GM12878 (cell line): Measurements from ENCODE around the gene PDCD6IP. TPM values are rescaled to one million over a fixed set of nuclear protein-coding genes. Genes with fewer than 3 reads are reported as not detected.
A peak's percentile ranks its signal among the peaks of the same experiment; 100 is the strongest.

Experiments used
- ATAC-seq: fragments of 200-7000 bp; cut with Tn5 transposase; 3 replicates; pipeline ENCODE4 v1.9.1; 2020; ENCODE audit warnings: mild to moderate bottlenecking, moderate library complexity
- BruUV-seq: library from RNA; stranded (reverse); fragments of 400-500 nt; replicated peaks from 2 replicates; lab custom pipeline; 2021; lab: Mats Ljungman, UMichigan
- CTCF ChIA-PET: fragments of 300-600 bp; sonication (Branson Sonifier 250); formaldehyde crosslinking; extraction: SDS; loops from one replicate; lab custom pipeline; 2021; ENCODE audit warnings: inconsistent platforms; lab: Yijun Ruan, JAX
- POLR2A ChIA-PET: fragments of 350-600 bp; formaldehyde crosslinking; extraction: SDS; loops from one replicate; lab custom pipeline; 2021; ENCODE audit warnings: inconsistent platforms; lab: Charles Lee
- RAD21 ChIA-PET: fragments of 300-600 bp; sonication (Branson Sonifier 250); formaldehyde crosslinking; loops from one replicate; lab custom pipeline; 2023; ENCODE audit warnings: antibody characterized with exemption; ENCODE audit not compliant: unreplicated experiment; lab: Charles Lee
- SMC1A ChIA-PET: fragments of 300-600 bp; sonication (Branson Sonifier 250); formaldehyde crosslinking; loops from one replicate; lab custom pipeline; 2023; ENCODE audit not compliant: unreplicated experiment, uncharacterized antibody; lab: Charles Lee
- DNase-seq: peaks from one replicate; pipeline ENCODE4 v3.0.0-alpha.2; 2011; ENCODE audit warnings: low read depth, low spot score
- FAIRE-seq: peaks from 3 replicates; lab custom pipeline; 2011; peaks lifted over from hg19 to GRCh38; lab: Jason Lieb, UNC
- H2AFZ ChIP-seq: 2 replicates; pipeline ENCODE4 v1.6.0; 2011; ENCODE audit warnings: low read depth, low read length, control low read depth; ENCODE audit not compliant: control insufficient read depth
- H3K27ac ChIP-seq: 2 replicates; pipeline ENCODE4 v1.5.1; 2011; ENCODE audit warnings: control low read depth; ENCODE audit not compliant: control insufficient read depth, insufficient read depth
- H3K27me3 ChIP-seq, 2 experiments: replicated peaks in 1 of 2; 2 replicates each; pipeline versions ENCODE4 v1.6.0 to v1.6.1; 2011; ENCODE audit warnings: low read length in 1 of 2; ENCODE audit not compliant: control insufficient read depth in 2 of 2, insufficient read depth in 2 of 2
- H3K36me3 ChIP-seq, 2 experiments: 2 replicates each; pipeline ENCODE4 v1.5.1; 2011; ENCODE audit warnings: low read length in 1 of 2; ENCODE audit not compliant: control insufficient read depth in 2 of 2, insufficient read depth in 2 of 2
- H3K4me1 ChIP-seq: 2 replicates; pipeline ENCODE4 v1.6.1; 2011; ENCODE audit warnings: mild to moderate bottlenecking, low read length, moderate library complexity, mixed read lengths; ENCODE audit not compliant: control insufficient read depth, insufficient read depth
- H3K4me2 ChIP-seq: 2 replicates; pipeline ENCODE4 v1.6.0; 2011; ENCODE audit warnings: control low read depth; ENCODE audit not compliant: control insufficient read depth, insufficient read depth
- H3K4me3 ChIP-seq: fragments of 200-600 bp; sonication (generic); 2 replicates; pipeline ENCODE4 v1.5.1; 2016
- H3K79me2 ChIP-seq: 2 replicates; pipeline ENCODE4 v1.6.0; 2011; ENCODE audit warnings: low read length; ENCODE audit not compliant: control insufficient read depth, insufficient read depth
- H3K9ac ChIP-seq: 2 replicates; pipeline ENCODE4 v1.8.0; 2011; ENCODE audit warnings: low read length, control low read depth, mixed read lengths; ENCODE audit not compliant: control insufficient read depth, insufficient read depth
- H3K9me3 ChIP-seq: replicated peaks from 3 replicates; pipeline ENCODE4 v1.5.1; 2011; ENCODE audit warnings: mild to moderate bottlenecking, low read length; ENCODE audit not compliant: control insufficient read depth, insufficient read depth
- H4K20me1 ChIP-seq: 2 replicates; pipeline ENCODE4 v1.6.0; 2011; ENCODE audit not compliant: control insufficient read depth, insufficient read depth
- GABPA ChIP-seq: IDR thresholded peaks from 2 replicates; pipeline ENCODE4 v1.6.1; 2014; ENCODE audit warnings: antibody characterized with exemption, low read depth, mild to moderate bottlenecking, inconsistent platforms
- NFIC ChIP-seq: IDR thresholded peaks from 2 replicates; pipeline ENCODE4 v1.6.1; 2012; ENCODE audit warnings: low read depth, mild to moderate bottlenecking, inconsistent platforms, low read length, moderate library complexity
- NFYB ChIP-seq: IDR thresholded peaks from 2 replicates; pipeline ENCODE4 v1.6.1; 2011; ENCODE audit warnings: low read depth, mild to moderate bottlenecking, low read length, improper control_type of control experiment, moderate library complexity; ENCODE audit not compliant: insufficient read depth
- SMAD1 ChIP-seq: fragments of 450-650 bp; IDR thresholded peaks from 2 replicates; pipeline ENCODE4 v1.6.1; 2018; ENCODE audit warnings: mild to moderate bottlenecking, low read depth; ENCODE audit not compliant: partially characterized antibody
- ZNF622 ChIP-seq: fragments of 450-650 bp; IDR thresholded peaks from 2 replicates; pipeline ENCODE4 v1.6.1; 2017; ENCODE audit warnings: mild to moderate bottlenecking, inconsistent platforms
- WGBS: methylation state at CpG from one replicate; pipeline ENCODE4 v1.1.6; 2016; ENCODE audit warnings: low lambda C conversion rate; ENCODE audit not compliant: insufficient replicate concordance, insufficient coverage; ENCODE audit errors: missing lambda C conversion rate; 5-methylcytosine and 5-hydroxymethylcytosine counted together
- in situ Hi-C: fragments of 300-500 bp; cut with MboI; formaldehyde crosslinking; loops from 9 replicates; pipeline ENCODE4 v1.14.3; 2018; ENCODE audit warnings: mixed read lengths
- intact Hi-C: fragments of 100-400 bp; cut with micrococcal nuclease; formaldehyde crosslinking; loops from one replicate; pipeline ENCODE4 v1.14.2; 2022; ENCODE audit not compliant: unreplicated experiment
- polyA plus RNA-seq, 11 experiments: library from polyadenylated mRNA; depleted of rRNA in 4 of 11; unstranded in 6 of 11; stranded (reverse) in 5 of 11; fragments of >200 nt; fragmentation: Nextera tagmentation in 4 of 11; fragmentation: Illumina TruSeq in 1 of 11; extraction: Ambion mirVana in 4 of 11; extraction: Trizol in 1 of 11; gene quantifications; 1 replicate in 1 of 11; 2 replicates in 10 of 11; pipeline versions ENCODE4 v1.2.1 to v1.2.3, GENCODE V29; 2011 to 2016; ENCODE audit warnings: inconsistent platforms in 2 of 11, missing spikeins in 2 of 11, low read depth in 1 of 11
- total RNA-seq, 4 experiments: library from RNA; depleted of rRNA in 3 of 4; stranded (reverse); fragments of >200 nt in 3 of 4; fragmentation: Illumina TruSeq in 1 of 4; extraction: Trizol in 1 of 4; gene quantifications; 2 replicates each; pipeline versions ENCODE4 v1.2.1 to v1.2.3, GENCODE V29; 2013 to 2021
- TF ChIP-seq, protein P1 (sequence below): fragments of 450-650 bp; IDR thresholded peaks from 2 replicates; pipeline ENCODE4 v1.6.1; 2017; ENCODE audit warnings: low read depth, mild to moderate bottlenecking, moderate library complexity

The PDCD6IP gene
- total and polyA plus RNA-seq, 10 of the 15 experiments (the other 5 are each of a cell fraction or from before 2014, with no cell fraction given), result 16.0 to 169 (median 81.2) TPM

DNA sequence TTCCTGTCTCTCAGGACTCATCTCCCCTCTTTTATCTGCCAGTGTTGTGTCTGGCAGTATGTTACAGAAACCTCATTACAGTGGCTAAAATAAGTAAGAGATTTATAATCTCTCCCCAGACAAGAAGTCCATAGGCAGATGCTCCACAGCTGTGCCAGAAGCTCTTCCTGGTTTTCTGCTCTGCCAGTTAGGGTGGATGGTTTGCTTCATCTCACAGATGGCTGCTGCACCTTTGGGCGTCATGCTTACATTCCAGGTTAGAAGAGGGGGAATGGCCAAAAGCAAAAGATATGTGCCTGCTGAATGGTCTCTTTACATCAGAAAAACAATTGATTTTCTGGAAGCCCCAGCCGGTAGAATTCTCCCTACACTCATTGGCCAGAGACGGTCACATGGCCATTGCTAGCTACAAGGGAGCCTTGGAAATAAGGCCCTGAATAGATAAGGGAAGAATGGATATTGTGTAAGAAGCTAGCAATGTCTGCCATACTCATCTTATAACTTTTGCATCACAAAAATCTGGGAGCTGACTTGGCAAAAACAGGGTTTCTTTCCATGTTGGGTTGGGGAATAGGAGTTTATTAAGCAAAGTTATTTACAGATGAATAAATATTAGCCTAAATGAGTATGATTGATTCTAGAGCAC lies 91.1 kb downstream of the PDCD6IP start:
- TF ChIP-seq ZNF622 (no peak), GABPA (no peak), NFYB (0 out of 2 replicates have a peak, but pooled peaks have one; percentile 50), SMAD1 (no peak), NFIC (no peak)
- TF ChIP-seq, protein P1, sequence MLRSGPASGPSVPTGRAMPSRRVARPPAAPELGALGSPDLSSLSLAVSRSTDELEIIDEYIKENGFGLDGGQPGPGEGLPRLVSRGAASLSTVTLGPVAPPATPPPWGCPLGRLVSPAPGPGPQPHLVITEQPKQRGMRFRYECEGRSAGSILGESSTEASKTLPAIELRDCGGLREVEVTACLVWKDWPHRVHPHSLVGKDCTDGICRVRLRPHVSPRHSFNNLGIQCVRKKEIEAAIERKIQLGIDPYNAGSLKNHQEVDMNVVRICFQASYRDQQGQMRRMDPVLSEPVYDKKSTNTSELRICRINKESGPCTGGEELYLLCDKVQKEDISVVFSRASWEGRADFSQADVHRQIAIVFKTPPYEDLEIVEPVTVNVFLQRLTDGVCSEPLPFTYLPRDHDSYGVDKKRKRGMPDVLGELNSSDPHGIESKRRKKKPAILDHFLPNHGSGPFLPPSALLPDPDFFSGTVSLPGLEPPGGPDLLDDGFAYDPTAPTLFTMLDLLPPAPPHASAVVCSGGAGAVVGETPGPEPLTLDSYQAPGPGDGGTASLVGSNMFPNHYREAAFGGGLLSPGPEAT, result no peak
- TF ChIP-seq, all 136 proteins: peak for 1
- no TSS peak for BruUV-seq
- Histone ChIP-seq H2AFZ (no peak overlapping the region), H4K20me1 (no peaks in the 10 kb centered on the region), H3K4me3 (no peak overlapping the region), H3K79me2 (no peaks in the 10 kb centered on the region), H3K27me3 (no peaks in the 10 kb centered on the region), H3K9ac (no peak overlapping the region), H3K9me3 (no peaks in the 10 kb centered on the region), H3K4me2 (no peak overlapping the region), H3K4me1 (no peaks in the 10 kb centered on the region), H3K36me3 (no peaks in the 10 kb centered on the region), H3K27ac (no peak overlapping the region)
- DNase-seq (no peak), ATAC-seq (no peak), FAIRE-seq (no peak)
- ChIA-PET RAD21 (no interaction called here), POLR2A (no interaction called here), CTCF (no interaction called here), SMC1A (interaction anchor here (1.4 kb wide), 1 partner anchor 8 kb away, joined by 3 read pairs; no protein-coding TSS in a partner anchor)
- intact Hi-C loops, result loop anchor here (10.0 kb wide), 1 partner anchor 505 kb away; no protein-coding TSS in a partner anchor
- WGBS, result 87% methylated on average over 3 of the region's 3 CpGs
- in situ Hi-C loops, result no loop called here
